Activated gamma-delta T cell treated with anti-CD3 and anti-CD28 coated beads, Interleukin-2, amount 50 U/mL, for 16 hours (primary cell): Measurements from ENCODE around the gene ASAP3.

Experiments used
- DNase-seq: peaks from one replicate; pipeline ENCODE4 v3.0.0-alpha.2; 2020; ENCODE audit warnings: low read depth

Gene ASAP3

DNA sequence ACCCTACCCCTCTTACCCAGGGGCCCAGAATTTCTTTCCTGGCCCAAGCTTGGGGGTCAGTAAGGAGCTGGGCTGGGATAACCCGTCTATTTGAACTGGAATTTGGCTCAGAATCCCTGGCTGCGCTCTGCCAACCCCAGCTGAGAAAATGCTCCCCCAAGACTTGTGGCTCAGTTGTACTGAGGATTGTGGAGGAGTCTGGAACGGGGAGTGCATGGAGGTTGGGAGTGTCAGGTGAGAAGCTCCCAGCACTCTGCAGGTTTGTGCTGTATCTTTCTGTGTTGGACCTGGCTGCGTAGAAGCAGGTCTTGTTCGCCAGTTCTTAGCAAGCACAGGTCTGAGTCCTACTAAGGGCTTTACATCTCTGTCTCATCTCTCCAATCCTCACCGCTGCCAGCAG lies 61.0 kb downstream of the ASAP3 start:
- no peak for DNase-seq

DNA sequence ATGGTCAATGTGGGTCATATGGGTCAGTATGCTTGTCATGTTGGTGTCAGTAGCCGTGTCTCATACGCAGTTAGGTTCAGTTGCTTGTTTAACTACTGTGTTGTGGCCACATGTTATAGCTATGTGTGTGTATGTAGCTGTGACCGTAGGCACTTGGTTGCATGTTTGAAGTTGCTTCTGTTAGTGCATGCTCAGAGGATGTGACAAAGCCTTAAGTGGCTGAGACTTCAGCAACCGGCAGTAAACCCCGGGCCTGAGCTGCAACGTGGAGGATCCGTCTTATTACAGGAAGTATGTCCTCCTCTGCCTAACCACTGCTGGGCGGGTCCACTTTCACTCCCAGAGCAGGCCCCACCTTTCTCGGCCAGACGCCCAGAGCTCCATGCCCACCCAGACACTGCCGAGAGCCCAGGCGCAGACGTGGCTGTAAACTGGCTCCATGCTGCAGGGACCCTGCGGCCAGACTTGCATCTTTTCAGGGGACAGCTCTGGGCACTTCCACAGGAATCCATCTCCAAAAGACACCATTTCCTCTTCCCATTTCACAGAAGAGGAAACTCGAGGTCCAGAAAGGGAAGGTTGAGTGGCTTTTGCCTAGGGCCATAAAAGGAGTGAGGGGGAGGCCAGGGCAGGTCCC lies 61.6 kb downstream of the ASAP3 start:
- DNase-seq: peak; percentile 24

DNA sequence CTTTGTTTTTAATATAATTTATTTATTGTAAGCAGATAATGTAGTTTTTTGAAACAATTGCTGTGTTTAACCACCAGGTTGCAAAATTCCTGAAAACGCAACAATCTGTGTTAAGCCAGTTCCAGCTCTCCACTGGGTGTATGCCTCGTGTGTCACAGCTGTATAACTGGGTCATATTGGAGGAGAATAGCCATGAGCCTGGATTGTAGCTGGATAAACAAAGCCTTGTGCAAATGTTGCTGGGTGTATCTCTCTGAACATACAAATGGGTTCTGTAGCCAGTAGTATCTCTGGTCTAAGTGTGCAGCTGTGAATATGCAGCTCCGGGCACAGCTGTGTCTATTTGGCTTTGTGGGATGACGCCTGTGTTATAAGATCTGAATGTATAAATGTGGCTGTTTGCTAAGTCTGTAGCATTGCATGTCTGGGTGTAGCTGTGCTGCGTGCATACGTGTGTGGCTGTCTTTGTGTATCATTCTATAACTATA lies 62.2 kb downstream of the ASAP3 start:
- DNase-seq: no peak

DNA sequence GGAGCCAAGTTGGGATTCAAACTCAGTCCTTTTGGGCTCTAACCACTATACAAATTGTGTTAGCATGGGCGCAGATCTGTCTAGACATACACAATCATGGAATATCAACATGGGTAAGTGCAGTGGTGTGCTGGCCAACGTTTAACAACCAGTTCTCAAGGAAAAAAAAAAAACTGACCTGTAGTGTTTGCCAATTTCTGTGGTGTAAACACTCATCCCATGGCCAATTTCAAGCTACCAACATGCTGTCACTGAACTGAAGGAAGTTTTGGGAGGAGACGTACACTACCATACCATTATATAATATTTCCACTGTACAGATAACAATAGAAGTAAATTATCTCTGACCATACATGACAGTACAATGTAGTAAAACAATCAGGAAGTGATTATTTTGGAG lies 62.6 kb downstream of the ASAP3 start:
- no peak for DNase-seq

DNA sequence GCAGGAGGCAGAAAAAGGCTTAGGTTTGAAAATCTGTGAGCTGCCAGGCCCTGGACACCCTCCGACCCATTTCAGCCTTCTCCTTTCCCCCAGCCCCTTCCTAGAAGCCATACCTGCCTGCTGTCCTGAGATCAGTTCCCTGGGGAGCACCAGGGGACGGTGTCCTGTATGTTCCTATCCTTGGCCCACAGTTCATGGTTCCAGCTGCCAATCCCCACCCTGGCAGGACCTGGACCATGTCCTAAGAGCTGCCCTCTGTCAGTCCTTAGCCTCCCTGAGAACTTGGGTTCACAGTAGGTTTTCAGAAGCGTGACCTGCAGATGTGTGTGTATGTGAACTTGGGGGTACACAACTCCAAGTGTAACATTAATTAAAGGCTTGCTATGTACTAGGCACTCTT lies 63.2 kb downstream of the ASAP3 start:
- no peak for DNase-seq

DNA sequence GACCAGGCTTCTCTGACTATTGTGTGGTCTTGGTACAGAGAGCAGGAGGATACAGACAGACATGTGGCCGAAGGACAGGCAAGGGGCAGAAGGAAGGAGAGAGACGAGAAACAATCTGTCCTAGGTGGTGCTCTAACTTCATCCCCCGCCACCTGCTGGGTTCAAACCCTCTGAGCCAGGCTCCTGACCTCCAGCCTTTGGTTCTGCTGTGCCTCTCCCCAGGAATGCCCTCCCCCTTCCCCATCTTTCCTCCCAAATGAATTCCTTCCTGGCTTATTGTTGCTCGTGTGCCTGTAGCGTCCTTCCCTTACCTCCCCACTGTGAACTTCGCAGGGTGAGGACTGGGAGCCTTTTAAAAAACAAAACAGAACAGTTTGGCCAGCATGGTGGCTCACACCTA lies 64.8 kb downstream of the ASAP3 start:
- no peak for DNase-seq

DNA sequence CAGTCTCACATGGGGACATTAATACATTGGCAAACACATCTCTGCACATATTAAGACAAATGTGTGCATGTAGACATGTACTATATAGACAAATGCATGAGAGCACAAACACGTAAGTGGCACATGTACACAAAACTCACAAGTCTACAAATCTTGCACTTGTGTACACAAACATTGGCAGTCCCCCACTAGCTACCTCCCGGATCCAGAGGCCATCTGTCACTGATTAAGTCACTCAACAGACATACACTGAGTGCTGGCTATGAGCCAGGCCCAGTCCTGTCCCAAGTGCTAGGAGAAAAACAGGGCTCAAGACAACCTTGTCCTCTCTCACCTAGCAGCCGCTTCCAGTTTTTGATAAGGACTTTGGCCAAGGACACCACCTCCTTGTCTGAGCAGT lies 66.4 kb downstream of the ASAP3 start:
- DNase-seq: no peak

DNA sequence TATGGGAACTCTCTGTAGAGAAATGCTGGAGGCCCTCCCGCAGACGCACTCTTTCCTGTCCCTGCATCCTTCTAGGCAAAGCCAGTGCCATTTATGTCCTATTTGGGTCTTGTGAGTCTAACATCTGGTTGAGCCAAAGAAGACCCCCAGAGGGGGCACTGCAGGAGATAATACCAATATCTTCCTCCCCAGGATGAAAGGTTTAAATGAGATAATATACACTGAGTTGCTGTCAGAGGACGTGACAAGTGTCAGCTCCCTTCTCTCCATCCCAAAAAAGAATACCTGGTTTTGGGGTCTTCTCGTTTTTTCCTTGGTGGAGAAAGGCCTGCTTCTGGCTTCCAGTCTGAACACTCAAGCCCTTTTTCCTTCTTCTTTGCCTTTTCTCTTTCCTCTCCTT lies 67.0 kb downstream of the ASAP3 start:
- no peak for DNase-seq

DNA sequence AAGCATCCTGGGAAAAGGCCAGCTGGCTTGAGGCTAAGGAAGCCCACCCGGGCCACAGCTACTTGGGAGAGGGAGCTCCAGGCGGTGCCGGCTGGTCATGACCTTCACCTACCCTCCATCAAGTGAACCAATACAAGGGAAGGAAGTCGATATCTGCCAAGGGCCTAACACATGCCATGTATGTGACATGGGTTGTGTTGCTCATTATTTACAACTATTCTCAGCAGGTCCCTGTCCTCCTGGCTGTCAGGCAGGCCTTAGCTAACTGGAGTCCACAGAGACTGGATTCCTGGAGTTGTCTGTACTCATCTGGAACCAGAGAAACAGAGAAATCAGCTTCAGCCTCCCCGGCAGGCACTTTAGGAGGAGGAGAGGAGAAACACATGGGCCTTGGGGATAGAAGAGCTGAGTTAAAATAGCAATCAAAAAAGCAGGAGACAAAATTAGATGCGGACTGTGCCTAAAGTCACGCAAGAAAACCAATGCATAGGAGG lies 75.1 kb downstream of the ASAP3 start:
- no peak for DNase-seq

DNA sequence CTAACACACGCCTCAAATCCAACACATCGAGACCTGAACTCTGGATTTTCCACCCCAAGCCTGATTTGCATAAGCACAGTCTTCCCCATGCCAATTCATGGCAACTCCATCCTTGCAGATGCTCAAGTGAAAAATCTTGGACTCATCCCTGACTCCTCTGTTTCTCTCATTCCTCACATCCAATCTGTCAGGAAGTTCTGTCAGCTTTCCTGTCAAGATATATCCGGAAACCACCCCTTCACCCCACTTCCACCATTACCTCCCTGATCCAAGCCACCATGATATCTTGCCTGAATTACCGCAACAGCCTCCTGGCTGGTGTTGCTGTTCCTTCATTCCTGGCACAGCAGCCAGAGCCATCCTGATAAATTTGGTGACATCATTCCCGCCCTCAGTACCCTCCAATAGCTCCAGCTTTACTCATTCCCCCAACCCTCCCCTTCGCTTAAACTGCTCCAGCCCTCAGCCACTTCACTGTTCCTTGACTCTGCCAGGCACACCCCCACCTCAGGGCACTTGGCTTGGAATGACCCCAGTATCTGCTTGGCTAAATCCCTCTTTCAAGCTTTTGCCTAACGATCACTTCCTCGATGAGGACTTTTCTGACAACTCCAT lies 76.9 kb downstream of the ASAP3 start:
- no peak for DNase-seq

DNA sequence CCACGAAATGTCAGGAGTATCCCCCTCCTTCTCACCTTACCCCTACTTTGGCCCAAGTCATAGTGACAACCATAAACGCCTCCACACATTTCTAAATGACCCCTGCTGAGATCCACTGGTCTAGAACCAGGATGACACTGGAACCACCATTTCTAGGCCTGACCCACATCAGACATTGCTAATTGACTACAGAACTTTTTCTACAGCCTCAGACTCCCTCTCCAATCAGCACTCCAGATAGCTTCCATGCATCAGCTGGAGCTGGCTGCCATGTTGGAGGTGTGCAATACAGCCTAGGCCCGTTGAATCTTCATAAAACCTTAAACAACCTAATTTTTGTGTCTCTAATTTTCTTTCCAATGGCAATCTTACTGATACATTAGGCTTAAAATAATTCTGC lies 78.0 kb downstream of the ASAP3 start:
- DNase-seq: no peak

DNA sequence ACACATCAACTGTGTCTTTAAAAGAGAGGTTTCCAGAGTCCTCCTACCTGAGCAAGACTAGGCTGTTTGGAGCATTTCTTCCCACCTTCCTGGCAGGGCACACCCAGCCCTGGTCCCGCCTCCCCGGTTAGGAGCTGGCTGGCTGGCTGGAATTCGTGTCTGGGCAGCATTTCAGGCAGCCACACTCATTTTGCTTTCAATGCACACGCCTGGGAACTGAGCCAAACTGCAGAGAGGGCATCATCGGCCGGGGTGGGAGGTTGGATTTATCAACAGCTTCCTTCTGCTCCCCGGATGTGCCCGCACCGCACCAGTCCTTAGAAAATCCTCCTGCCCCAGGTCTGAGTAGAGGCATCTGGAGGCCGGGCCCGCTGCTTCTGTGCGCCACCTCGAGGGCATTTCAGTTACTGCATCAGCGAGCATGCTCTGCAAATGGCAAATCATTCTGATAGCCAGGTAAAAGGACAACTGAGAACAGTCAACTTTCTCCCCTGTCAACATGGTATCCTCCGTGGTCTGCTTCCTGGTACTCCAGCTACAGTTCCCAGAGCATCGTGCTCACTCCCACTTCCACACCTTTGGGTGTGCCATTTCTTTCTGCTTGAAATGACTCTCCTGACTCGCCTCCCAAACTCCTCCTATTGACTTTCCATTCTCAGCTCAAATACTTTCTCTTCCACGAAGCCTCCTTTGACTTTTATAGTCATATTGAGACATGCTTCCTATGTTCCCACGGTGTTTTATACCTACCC lies 80.1 kb downstream of the ASAP3 start:
- DNase-seq: peak; percentile 77

DNA sequence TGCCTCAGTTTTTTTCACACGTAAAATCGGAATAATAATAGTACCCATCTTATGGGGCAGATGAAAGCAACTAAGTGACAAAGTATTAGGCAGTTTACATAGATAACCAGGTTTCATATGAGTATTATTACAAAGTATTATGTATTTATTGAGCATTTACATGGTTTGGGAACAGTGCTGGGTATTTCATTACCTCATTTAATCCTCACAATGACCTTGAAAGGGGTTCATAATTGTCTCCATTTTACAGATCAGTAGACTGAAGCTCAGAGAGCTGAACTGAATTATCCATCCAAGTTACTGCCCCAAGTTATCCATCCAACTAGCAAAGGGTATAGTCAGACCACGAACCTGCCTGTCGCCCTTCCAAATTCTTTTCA lies 80.6 kb downstream of the ASAP3 start:
- no peak for DNase-seq

DNA sequence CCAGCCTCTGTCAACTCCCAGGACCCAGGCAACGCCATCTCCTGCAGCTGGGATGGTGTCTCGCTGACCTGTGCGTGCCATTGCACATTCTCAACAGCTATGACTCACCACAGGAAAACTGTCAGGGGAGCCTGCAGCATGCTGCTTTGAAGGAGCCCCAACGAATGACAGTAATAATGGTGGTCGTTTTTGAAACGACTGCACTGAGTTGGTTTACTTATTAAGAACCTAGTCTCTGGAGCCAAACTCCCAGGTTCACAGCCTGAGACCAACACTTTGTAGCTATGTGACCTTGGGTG lies 81.0 kb downstream of the ASAP3 start:
- DNase-seq: no peak

DNA sequence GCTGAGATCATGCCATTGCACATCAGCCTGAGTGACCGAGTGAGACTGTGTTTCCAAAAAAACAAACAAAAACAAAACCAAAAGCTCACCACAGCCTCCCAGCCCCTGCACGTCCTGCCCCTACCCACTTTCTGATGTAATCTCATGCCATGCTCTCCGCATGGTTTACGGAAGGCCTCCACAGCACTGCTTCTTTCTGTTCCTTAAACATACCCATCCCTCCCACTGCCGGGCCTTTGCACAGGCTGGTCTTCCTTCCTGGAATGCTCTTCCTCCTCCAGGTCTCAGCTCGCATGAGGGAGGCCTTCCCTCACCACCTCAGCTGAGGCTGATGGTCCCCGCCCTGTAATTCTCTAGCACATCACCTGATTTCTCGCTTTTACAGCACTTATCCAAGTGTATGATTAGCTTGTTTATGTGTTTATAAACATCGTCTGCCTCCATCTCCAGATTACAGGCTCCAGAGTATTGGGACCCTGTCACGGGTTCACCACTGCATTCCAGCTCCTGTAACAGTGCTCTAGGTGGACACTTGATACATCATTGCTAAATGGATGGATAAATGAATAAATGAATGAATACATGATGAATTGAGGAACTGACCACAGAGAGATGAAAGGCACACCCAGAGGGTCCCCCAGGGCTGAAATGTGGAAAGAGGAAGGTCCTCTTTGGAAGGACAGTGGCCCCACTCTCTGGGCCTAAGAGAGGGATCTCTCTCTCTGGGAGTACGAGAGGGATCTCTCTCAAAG lies 81.5 kb downstream of the ASAP3 start:
- DNase-seq: no peak

DNA sequence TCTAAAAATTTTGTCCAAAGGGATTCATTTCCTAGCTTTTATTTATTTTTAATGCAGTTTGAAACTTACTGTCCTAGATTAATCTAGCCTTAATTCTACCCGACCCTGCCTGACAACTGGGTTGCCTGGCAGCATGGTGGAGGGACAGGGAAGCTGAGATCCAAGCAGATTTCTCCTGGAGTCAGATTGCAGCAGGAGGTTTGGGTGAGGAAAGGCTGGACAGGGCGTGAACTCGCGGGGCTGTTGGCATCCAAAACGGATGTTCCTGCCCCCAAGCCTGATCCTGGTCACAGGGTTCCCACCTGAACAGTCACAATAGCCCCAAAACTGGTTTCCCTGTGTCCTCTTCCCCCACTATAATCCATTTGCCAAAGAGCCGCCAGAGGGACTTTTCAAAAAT lies 82.7 kb downstream of the ASAP3 start:
- DNase-seq: no peak

DNA sequence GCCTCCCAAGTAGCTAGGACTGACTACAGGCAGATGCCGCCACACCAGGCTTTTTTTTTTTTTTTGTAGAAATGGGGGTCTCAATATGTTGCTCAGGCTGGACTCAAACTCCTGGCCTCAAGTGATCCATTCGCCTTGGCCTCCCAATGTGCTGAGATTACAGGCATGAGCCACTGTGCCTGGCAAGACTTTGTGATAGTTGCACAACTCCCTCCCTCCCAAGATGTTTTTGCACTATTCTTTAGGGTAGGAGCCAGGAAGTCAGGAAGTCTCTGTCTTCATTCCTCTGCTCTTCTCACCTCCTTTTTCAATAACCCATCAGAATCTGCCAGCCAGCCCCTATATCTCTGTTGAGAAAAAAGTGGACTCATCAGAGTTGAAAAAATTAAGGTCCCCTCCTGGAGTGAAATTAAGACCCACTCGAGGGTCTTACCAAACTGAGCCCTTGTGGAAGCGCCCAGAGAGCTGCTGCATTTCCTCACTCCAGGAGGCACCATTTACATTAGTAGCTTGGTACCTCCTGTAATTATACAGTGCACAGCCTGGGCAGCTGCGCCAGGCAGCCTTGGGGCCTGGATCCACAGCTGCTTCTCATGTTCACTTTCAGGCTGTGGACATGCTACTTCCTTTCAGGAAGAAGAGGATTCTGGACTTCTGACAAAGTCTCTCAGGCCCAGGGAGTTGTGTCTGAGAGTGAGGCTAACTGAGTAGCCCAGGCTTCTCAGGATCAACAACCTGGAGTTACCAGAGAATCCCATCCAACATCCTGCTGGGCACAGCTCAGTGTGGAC lies 83.5 kb downstream of the ASAP3 start:
- DNase-seq: no peak

DNA sequence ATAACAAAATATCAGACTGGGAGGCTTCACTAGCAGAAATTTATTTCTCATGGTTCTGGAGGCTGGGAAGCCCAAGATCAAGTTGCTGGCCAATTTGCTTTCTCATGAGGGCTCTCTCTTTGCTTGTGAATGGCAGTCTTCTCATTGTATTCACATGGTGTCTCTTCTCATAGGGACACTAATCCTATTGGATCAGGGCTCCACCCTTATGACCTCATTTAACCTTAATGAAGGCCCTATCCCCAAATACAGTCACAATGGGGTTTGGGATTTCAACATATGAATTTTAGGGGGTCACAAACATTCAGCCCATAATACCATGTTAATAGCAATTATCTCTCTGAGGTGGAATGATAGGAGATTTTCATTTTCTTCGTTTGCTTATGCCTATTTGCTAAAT lies 84.8 kb downstream of the ASAP3 start:
- DNase-seq: no peak

DNA sequence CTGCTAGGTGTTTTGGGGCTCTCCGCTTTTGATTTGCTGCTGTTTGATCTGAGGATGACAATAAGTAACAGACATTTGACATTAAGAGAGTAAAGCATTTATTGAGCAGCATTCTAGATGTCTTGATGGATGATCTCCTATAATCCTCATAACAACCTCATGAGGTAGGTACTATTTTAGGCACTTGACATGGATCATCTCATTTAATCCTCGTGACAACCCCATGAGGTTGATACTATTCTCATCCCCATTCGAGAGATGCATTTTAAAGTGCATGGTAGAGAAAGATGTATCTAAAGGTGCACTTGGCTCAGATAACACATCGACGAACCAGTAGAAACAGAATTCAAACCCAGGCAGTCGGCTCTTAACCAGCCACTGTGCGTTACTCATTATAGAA lies 86.1 kb downstream of the ASAP3 start:
- no peak for DNase-seq

DNA sequence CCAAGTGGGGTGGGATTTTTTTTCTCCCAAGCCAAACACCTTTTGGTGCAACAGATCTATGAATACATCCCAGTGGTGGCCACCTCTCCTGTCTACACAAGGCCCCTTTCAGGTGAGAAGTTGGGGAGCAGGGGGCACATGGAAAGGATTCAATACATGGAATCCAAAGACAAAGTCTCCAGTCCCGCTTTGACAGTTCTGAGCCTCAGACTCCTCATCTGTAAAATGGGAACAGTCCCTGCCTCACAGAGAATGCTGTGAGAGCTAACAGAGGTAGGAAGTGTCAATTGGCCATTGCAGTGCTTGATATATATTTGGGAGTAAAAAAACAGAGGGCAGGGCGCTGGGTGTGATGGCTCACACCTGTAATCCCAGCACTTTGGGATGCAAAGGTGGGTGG lies 87.6 kb downstream of the ASAP3 start:
- DNase-seq: no peak

DNA sequence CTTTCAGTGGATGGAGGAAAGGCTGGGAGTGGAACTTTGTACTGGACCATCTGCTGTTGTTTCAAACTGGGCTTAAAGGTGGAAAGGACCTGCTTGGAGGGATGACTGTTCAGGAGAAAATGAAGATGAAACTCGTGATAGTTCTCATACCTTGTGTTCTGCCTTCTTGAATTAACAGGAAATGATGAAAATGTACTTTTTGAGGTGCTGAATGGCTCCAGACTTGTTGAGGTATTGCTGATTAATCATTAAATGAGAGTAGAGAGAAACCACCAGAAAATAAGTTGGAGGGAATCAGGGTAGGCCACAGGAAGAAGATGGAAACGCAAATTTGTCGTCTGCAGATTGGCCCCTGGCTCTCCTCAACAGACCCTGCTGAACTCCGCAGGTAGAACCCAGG lies 88.1 kb downstream of the ASAP3 start:
- DNase-seq: no peak

DNA sequence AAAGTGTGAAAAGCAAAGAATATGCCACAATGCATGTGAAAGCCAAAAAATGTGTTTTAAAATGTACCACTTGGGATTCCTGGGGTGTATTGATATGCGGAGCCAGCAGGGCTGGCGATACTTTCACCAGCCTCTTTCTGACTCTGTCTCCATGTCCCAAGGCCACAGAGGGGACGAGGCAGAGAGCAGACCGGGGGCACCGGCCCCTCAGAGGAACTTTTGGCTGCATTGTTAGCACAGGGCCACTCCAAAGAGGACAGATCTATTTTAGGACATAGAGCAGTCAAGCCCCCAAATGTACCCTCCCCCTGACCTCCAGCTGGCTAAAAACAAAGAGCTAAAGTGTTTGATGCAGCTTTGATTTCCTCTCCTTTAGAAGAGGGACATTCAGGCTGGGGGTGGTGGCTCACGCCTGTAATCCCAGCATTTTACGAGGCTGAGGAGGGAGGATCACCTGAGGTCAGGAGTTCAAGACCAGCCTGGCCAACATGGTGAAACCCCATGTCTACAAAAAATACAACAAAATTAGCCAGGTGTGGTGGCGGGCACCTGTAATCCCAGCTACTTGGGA lies 88.7 kb downstream of the ASAP3 start:
- DNase-seq: no peak
